A549 treated with ZK216348 at 1 μM for 4 hours (cell line): ENCODE results near the gene TSPY8. TPM values are rescaled to one million over a fixed set of nuclear protein-coding genes. Genes with fewer than 3 reads are reported as not detected.

Experiments used
- total RNA-seq: library from RNA; stranded (reverse); fragments of 200-300 nt; extraction: Qiagen RNA extraction; gene quantifications from 5 replicates; pipeline ENCODE4 v1.2.3, GENCODE V29; 2022; ENCODE audit warnings: low read depth

TSPY8 gene, protein sequence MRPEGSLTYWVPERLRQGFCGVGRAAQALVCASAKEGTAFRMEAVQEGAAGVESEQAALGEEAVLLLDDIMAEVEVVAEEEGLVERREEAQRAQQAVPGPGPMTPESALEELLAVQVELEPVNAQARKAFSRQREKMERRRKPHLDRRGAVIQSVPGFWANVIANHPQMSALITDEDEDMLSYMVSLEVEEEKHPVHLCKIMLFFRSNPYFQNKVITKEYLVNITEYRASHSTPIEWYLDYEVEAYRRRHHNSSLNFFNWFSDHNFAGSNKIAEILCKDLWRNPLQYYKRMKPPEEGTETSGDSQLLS
- total RNA-seq = not detected in 5 replicates

DNA sequence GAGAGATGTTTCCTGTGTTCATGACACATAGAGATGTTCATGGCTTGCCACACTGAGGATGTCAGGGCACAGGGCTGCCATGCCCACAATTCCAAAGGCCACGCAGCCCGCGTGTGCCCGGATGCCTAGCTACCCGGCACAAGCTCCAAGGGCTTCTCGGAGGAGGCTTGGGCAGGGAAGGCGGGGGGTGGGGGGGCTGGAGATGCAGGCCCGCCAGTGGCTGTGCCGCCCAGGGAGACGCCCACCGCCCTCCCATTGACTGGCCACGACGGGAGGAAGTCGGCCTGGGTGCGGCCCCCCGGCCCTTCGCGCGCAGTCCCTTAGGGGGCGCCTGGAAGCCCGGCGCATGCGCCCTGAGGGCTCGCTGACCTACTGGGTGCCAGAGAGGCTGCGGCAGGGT is at the start of gene TSPY8:
Gene TSPY8, plus strand, starts transcription at position 301 of the 400 bp plus-strand sequence. Its CDS starts 46 bp downstream, at position 347.

DNA sequence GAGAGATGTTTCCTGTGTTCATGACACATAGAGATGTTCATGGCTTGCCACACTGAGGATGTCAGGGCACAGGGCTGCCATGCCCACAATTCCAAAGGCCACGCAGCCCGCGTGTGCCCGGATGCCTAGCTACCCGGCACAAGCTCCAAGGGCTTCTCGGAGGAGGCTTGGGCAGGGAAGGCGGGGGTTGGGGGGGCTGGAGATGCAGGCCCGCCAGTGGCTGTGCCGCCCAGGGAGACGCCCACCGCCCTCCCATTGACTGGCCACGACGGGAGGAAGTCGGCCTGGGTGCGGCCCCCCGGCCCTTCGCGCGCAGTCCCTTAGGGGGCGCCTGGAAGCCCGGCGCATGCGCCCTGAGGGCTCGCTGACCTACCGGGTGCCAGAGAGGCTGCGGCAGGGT is 20.4 kb upstream of the TSPY8 start, which contains the start of gene TSPY4:
Gene TSPY4, plus strand, starts transcription at position 301 of the 400 bp plus-strand sequence. Its CDS starts 46 bp downstream, at position 347.

DNA sequence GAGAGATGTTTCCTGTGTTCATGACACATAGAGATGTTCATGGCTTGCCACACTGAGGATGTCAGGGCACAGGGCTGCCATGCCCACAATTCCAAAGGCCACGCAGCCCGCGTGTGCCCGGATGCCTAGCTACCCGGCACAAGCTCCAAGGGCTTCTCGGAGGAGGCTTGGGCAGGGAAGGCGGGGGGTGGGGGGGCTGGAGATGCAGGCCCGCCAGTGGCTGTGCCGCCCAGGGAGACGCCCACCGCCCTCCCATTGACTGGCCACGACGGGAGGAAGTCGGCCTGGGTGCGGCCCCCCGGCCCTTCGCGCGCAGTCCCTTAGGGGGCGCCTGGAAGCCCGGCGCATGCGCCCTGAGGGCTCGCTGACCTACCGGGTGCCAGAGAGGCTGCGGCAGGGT is 40.5 kb downstream of the TSPY8 start, which contains the start of gene TSPY3:
Gene TSPY3, plus strand, starts transcription at position 301 of the 400 bp plus-strand sequence. Its CDS starts 46 bp downstream, at position 347.

Other genes with a start within 250 kb of the TSPY8 start
- gene TSPY4, start 20.3 kb upstream of the TSPY8 start, total RNA-seq = not detected in 5 replicates
- not detected in 5 replicates for gene TSPY3, start 40.6 kb downstream of the TSPY8 start, total RNA-seq
- gene TSPY1, start 109.2 kb downstream of the TSPY8 start, total RNA-seq = not detected in 5 replicates
- not detected in 5 replicates for gene TSPY9, start 129.5 kb downstream of the TSPY8 start, total RNA-seq
- not detected in 5 replicates for gene TSPY10, start 170.1 kb downstream of the TSPY8 start, total RNA-seq